Dermis blood vessel endothelial cell (primary cell): ENCODE measurements around the gene ZDHHC11. TPM values are rescaled to one million over a fixed set of nuclear protein-coding genes. Genes with fewer than 3 reads are reported as not detected.

Source experiments
- DNase-seq: peaks from one replicate; pipeline ENCODE4 v3.0.0; 2010
- total RNA-seq: library from RNA; depleted of rRNA; stranded (reverse); fragments of >200 nt; gene quantifications from 2 replicates; pipeline ENCODE4 v1.2.3, GENCODE V29; 2014

Gene ZDHHC11, protein sequence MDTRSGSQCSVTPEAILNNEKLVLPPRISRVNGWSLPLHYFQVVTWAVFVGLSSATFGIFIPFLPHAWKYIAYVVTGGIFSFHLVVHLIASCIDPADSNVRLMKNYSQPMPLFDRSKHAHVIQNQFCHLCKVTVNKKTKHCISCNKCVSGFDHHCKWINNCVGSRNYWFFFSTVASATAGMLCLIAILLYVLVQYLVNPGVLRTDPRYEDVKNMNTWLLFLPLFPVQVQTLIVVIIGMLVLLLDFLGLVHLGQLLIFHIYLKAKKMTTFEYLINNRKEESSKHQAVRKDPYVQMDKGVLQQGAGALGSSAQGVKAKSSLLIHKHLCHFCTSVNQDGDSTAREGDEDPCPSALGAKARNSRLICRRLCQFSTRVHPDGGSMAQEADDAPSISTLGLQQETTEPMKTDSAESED
- total RNA-seq = 0.33 and 1.7 TPM in 2 replicates

DNA sequence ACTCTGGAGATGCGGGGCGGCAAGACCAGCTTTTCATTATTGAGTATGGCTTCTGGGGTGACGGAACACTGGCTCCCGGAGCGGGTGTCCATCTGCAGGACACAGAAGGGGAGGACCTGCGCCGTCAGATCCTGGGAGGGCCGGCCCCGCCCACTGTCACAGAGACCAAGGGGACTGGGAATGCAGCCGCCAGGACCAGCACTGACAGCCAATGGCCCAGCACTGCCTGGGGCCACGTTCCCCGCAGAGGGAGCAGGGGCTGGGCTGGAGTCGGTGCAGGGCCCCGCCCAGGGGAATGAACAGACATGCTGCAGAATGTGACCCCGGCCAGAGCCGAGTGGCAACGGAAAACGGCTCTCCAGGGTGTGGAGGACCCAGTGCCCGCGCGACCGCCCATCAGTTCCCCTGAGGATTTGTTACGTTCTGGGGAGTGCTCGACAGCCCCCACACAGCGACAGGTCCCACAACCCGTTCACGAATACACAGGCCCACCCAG lies at the start of gene ZDHHC11:
ZDHHC11 (minus strand) TSS at position 476 of the 496 bp plus-strand sequence; CDS start at position 92, 384 bp downstream.
- DNase-seq = no peak

- no peak for DNase-seq
Observed at GRCh38 chr5:893711-894110, 42.9 kb upstream of the ZDHHC11 start.

DNA sequence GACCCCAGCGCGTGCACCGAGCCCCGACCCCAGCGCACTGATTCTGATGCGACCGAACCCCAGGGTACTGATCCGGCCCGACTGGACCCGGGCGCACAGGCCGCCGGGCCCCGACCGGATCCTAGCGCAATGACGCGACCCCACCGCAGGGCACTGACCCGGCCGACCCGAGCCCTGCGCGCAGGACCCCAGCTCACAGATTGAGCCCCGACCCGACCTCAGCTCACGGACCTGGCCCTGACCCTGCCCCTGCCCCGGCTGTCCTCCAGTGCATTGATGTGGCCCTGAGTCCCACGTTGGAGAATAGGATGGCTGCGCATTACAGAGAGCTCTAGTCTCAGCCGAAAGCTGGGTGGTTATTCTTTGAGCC lies 42.3 kb upstream of the ZDHHC11 start:
- no peak for DNase-seq

DNA sequence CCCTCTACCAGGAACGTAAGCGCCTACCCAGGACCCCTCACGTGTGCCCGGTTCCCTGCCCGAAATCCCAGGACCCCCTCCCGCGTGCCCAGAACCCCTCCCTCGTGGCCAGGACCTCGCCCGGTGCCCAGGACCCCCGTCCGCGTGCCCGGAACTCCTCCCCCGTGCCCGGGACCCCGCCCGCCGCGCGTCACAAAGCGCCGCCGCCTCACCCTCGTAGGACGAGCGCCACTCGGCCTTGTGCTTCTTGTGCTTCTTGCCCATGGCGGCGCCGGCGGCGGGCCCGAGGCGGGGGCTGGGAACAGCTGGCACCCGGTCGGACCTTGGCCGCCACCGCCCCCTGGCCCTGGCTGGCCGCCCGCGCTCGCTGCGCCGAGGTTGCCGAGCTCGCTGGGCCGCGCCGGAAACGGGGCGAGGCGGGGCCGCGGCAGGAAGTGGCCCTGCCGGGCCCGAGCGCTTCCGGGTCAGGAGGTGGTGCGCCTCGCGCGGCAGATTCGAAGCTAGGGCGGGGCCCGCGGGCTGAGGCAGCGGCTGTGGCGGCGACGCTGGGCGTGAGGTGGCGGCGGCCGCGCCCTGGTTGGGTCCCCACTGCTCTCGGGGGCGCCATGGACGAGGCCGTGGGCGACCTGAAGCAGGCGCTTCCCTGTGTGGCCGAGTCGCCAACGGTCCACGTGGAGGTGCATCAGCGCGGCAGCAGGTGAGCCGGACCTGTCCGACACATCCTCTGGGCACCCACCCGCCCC lies 41.8 kb upstream of the ZDHHC11 start, which contains the start of the genes BRD9 and TRIP13:
BRD9 (minus strand) TSS at position 408 of the 743 bp plus-strand sequence; CDS start at position 264, 144 bp downstream.
TRIP13 (plus strand) TSS at position 491 of the 743 bp plus-strand sequence; CDS start at position 606, 115 bp downstream.
- peak; percentile 82 for DNase-seq

DNA sequence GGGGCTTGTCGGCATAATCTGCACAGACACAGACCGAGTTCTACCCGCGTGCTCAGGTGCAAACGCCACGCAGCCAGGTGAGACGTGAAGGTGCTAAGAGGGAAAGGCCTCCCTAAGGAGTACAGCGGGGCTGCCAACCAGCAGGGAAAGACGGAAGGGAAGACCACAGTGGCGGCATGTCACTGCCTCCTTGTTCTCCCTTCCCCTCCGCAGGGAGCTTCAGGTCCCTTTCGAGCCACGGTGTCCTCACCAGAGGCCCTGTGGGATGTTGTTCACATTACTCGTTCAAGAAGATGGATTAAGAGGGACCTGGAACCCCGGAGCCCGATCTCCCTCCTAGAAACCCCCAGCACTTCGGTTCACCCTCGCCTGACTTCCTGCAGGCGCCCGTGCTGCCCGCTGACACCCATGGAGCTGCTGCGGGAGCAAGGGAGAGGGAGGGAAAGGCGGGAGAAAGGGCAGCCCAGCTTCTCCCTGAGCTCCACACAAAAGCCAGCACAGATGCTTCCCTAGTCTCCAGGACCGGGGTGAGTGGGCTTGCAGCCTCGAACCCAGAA lies 41.1 kb upstream of the ZDHHC11 start:
- peak; percentile 42 for DNase-seq

DNA sequence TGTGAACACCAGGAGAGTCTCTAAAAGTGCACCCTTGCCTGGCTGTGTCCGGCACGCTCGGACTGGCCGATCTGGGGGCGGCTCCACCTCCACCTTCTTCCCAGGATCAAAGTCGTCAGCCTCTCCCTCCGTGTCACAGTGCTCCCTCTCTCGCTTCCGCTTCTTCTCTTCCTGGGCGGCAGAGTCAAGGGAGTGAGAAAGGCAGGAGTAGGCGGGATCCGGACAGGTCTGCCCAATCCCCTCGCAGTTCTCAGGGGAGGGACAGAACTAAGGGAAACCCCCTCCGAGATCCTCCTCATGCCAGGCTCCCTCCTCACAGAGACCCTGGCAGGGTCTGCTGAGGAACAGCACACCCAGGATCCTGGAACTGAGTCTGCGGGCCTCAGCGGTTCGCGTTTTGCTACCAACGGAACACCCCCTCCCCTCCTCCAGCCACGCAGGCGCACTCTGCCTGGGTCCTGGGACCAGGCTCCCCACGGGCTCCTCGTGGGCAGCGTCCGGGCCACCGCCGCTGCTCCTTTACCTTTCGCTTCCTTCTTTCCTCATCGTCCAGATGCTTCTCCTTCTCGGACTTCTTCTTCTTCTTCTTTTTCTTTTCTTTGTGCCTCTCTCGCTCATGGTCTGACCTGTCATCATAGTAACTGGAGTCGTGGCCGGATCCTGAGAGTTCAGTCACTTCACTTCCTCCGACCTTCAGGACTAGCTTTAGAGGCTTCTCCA lies 40.5 kb upstream of the ZDHHC11 start:
- no peak for DNase-seq

GRCh38 chr5:889075-889710 lies 38.4 kb upstream of the ZDHHC11 start:
- no peak for DNase-seq

DNA sequence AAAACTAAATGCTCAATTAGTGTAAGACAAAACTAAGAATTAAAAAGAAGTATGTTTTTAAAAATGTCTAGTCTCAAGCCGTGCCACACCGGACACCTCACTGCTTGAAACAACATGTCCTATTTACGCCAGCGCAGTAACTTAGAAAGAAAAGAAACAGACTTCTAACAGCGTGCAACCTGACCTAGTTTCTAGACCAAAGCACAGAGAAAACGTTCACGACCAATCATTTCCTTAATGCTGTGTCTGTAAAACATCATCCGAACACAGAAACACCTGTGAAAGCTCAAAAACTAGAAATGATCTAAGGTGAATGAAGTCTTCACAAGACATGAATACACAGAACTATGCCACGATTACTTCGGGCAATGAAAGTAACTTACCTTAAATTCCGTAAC lies 37.9 kb upstream of the ZDHHC11 start:
- no peak for DNase-seq

GRCh38 chr5:887947-888637 lies 37.3 kb upstream of the ZDHHC11 start:
- no peak for DNase-seq

DNA sequence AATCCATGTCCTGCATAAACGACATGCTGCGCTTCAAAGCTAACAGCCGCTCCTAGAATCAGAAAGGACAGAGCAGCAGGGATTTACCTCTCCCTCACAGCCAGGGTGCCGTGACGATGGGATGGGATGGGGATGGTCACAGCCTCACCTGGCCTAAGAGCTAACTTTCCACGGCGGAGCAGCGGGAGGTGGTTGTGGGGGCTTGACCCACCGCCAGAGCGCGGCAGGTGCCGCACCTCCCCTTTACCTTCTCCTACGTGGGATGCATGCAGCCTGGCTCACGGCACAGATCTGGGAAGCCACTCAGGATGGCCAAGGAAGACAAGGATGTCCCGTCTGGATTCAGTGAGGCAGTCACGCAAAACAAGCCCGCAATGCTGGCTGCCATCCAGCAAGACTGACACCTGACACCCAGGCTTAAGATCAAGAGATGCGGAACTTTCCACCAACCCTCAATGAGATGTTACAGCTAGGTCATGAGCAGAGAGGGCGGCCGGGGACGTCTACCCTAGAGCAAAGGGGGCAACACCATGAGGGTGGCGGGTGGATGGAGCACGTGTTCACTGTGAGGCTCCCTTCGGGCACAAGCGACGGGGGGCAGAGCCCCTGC lies 36.0 kb upstream of the ZDHHC11 start:
- no peak for DNase-seq

GRCh38 chr5:886036-886435 lies 35.2 kb upstream of the ZDHHC11 start:
- no peak for DNase-seq

DNA sequence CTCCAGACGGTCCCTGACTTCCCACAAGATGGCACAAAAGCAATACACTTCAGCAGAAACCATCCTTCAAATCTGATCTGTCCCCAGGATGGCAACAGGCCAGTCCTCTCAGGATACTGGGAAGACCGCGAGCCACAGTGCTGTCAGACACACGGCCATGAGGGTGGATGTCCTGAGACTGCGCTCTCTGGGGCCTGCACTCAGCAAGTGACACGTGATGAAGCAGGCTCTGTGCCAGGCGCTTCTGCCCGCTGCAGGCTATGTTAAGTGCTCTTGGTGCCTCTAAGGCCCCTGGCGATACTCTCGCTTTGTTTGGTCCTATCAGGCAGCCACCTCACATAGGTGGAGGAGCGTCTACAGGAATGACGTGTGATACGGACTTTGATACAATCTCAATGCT lies 34.7 kb upstream of the ZDHHC11 start:
- no peak for DNase-seq

DNA sequence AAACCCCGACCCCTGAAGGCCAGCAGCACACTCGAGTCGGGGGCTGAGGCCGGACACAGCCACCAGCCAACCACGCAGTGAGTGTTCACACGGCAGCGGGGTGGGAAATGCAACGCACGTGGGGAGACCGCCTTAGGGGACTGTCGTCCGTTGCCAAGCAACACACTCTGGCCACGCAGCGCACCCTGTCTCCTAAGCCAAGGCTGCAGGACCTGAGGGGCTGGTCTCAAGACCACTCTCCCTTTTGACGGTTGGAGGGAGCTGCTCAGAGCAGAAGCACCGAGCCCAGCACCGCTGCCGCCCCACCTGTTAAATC lies 34.3 kb upstream of the ZDHHC11 start:
- no peak for DNase-seq

DNA sequence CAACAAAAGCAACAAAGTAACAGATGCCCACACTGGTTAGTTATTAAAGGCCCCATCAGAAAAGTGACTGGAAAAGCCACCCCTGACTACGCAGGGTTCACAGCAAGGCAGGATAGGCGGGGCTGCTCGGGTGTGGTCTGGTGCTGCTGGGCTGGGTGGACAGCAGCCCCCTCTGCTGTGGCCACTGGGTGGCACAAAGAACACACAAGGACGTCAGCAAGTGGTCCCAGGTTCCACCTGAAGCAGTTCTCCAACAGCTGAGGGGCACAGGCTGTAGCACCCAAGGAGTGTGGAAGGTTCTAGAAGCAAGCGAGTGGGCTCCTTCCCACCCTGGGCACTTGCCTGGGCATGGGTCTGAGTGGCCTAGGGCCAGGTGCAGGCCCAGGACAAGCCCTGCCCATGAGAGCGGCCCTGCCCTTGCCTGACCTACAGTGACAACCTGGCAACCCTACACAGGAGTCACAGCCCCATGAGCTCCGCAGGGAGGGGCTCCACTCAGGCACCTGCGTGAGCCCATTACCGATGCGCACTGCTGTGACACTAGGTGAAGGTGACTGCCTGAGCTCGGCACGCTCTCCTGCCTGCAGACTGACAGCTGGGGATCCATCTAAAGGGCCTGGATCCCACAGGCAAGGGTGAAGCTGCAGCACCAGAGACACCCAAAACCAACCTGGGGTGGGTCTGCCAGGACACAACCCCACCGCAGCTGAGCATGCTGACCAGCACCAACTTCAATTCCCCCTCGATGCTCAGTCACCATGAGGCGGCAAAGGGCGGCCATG lies 33.8 kb upstream of the ZDHHC11 start:
- no peak for DNase-seq

DNA sequence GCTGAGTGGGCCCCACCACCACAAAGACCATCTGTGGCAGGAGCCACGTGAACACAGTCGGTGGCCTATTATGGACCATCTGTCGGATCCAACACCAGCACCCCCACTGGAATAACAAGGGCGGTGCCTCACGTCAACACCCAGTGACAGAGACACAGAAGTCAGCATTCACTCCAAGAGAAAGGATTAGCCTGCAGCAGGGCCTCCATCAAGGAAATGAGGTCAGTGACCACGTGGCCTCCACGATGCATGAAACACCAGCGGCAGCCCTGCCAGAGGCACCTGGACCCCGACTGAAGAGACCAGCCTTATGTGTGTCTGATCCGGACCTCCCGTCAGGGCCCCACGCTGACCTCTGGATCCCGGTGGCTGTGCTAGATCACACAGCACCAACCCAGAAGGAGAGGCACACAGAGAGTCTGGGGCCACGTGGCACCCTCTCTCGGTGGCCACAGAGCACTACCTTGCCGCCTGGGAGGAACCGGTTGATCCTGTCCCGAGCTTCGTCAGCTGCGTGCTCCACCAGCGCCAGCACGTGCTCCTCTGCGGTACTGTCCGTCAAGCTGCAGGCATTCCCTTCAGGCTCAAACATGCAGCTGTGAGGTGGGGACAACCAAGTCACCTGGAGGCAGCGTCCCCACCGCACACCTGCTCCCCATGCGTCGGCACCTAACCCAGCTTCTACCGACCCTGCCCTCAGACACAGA lies 32.8 kb upstream of the ZDHHC11 start:
- DNase-seq = no peak

DNA sequence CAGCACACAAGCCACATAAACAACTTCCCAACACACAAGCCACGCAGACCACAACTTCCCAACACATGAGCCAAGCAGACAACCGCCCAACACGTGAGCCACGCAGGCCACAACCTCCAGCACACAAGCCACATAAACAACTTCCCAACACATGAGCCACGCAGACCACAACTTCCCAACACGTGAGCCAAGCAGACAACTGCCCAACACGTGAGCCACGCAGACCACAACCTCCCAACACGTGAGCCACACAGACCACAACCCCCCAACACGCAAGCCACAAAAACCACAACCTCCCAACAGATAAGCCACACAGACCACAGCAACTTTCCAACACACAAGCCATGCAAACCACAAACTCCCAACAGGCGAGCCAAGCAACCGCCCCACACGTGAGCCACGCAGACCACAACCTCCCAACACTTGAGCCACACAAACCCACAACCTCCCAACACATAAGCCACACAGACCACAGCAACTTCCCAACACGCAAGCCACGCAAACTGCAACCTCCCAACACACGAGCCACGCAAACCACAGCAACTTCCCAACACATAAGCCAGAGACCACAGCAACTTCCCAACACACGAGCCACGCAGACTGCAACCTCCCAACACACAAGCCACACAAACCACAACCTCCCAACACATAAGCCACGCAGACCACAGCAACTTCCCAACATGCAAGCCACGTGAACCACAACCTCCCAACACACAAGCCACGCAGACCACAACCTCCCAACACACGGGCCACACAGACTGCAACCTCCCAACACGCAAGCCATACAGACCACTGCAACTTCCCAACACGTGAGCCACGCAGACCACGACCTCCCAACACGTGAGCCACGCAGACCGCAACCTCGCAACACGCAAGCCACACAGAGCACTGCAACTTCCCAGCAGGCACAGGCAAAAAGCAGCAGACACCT lies 31.7 kb upstream of the ZDHHC11 start:
- no peak for DNase-seq

GRCh38 chr5:881551-881935 lies 30.8 kb upstream of the ZDHHC11 start:
- no peak for DNase-seq

GRCh38 chr5:880816-881550 lies 30.2 kb upstream of the ZDHHC11 start:
- no peak for DNase-seq
